Parathyroid adenoma (tissue), 2 donors: ENCODE measurements around the gene CCDC188.

Experiments
- H2AFZ ChIP-seq: fragments of 300-600 bp; sonication (generic); one replicate; pipeline ENCODE4 v1.7.0; 2017; ENCODE audit warnings: antibody characterized with exemption, mild to moderate bottlenecking
- H3K27ac ChIP-seq: fragments of 300-600 bp; sonication (generic); one replicate; pipeline ENCODE4 v1.7.0; 2017
- H3K27me3 ChIP-seq: fragments of 300-600 bp; sonication (generic); one replicate; pipeline ENCODE4 v1.7.0; 2017; ENCODE audit warnings: low read length; ENCODE audit not compliant: control insufficient read depth, insufficient read depth
- H3K36me3 ChIP-seq: fragments of 300-600 bp; sonication (generic); one replicate; pipeline ENCODE4 v1.7.0; 2017; ENCODE audit warnings: low read length; ENCODE audit not compliant: control insufficient read depth, insufficient read depth
- H3K4me1 ChIP-seq: fragments of 300-600 bp; sonication (generic); one replicate; pipeline ENCODE4 v1.7.0; 2017; ENCODE audit warnings: control low read depth
- H3K4me2 ChIP-seq: fragments of 300-600 bp; sonication (generic); one replicate; pipeline ENCODE4 v1.7.0; 2017; ENCODE audit warnings: low read length
- H3K4me3 ChIP-seq: fragments of 300-600 bp; sonication (generic); one replicate; pipeline ENCODE4 v1.7.0; 2017; ENCODE audit warnings: low read depth, low read length
- H3K79me2 ChIP-seq: fragments of 300-600 bp; sonication (generic); one replicate; pipeline ENCODE4 v1.7.0; 2017; ENCODE audit warnings: control low read depth
- H3K9ac ChIP-seq: fragments of 300-600 bp; sonication (generic); one replicate; pipeline ENCODE4 v1.7.0; 2017; ENCODE audit warnings: mild to moderate bottlenecking
- H3K9me3 ChIP-seq: fragments of 300-600 bp; sonication (generic); one replicate; pipeline ENCODE4 v1.7.0; 2017; ENCODE audit warnings: low read length; ENCODE audit not compliant: control insufficient read depth
- TF ChIP-seq, protein P1 (sequence below): fragments of 300-600 bp; sonication (generic); IDR thresholded peaks from one replicate; pipeline ENCODE4 v1.7.0; 2017; ENCODE audit warnings: antibody characterized with exemption, mild to moderate bottlenecking
- donor health status: primary hyperparathyroidism.

CCDC188 gene

DNA sequence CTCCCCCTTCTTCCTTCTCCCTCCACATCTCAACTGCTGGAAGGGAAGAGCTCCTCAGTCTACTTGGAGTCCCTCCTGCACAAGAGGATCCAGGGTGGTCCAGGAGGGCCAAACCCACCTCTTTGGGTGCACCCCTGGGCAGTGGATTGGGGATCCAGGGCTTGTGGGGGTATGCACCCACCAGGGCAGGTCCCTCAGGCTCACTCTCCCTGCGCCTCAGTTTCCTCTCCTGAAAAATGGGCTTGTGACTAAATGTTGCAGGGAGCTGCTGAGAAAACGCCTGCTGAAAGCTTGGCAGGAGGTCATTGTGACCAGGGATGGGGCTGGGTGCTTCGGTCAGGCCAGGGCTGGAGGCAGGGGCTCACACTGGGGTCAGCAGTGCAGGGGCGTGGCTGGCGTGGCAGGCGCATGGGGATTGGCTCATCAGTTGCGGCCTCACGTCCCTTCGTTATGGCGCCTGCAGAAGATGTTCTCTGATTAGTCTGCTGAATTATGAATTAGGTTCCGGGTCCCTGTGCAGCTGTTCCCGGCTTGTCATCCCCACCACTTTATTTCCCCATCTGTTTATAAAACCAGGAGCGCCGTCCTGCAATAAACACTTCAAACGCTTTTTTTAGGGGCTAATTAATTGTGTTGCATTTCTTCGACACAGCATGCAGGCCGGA is 25.7 kb upstream of the CCDC188 start:
- H3K4me2 ChIP-seq, result no peak overlapping the region
- no peaks in the 10 kb centered on the region for H3K79me2 ChIP-seq
- H3K9me3 ChIP-seq, result no peaks in the 10 kb centered on the region
- no peak overlapping the region for H3K4me3 ChIP-seq
- H3K27ac ChIP-seq, result no peak overlapping the region
- H3K36me3 ChIP-seq, result no peaks in the 10 kb centered on the region
- H3K9ac ChIP-seq, result no peak overlapping the region
- no peak overlapping the region for H2AFZ ChIP-seq
- TF ChIP-seq, protein P1, sequence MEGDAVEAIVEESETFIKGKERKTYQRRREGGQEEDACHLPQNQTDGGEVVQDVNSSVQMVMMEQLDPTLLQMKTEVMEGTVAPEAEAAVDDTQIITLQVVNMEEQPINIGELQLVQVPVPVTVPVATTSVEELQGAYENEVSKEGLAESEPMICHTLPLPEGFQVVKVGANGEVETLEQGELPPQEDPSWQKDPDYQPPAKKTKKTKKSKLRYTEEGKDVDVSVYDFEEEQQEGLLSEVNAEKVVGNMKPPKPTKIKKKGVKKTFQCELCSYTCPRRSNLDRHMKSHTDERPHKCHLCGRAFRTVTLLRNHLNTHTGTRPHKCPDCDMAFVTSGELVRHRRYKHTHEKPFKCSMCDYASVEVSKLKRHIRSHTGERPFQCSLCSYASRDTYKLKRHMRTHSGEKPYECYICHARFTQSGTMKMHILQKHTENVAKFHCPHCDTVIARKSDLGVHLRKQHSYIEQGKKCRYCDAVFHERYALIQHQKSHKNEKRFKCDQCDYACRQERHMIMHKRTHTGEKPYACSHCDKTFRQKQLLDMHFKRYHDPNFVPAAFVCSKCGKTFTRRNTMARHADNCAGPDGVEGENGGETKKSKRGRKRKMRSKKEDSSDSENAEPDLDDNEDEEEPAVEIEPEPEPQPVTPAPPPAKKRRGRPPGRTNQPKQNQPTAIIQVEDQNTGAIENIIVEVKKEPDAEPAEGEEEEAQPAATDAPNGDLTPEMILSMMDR, result no peak
- no peaks in the 10 kb centered on the region for H3K27me3 ChIP-seq
- no peaks in the 10 kb centered on the region for H3K4me1 ChIP-seq

DNA sequence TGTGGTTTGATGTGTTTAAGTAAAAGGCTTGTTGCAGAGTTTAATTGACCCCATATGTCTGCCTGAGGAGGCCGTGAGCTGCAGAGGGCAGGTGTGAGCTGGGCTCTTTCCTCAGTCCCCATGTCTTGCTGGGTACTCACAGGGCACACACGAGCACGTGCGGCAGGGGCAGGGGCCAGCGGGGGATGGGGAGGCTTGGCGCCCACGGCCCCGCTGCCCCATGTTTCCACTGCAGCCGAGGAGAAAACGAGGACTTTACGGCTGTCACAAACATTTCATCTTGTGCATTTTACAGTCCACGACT is 24.7 kb upstream of the CCDC188 start:
- H3K4me1 ChIP-seq, result no peaks in the 10 kb centered on the region
- TF ChIP-seq, protein P1, result no peak

DNA sequence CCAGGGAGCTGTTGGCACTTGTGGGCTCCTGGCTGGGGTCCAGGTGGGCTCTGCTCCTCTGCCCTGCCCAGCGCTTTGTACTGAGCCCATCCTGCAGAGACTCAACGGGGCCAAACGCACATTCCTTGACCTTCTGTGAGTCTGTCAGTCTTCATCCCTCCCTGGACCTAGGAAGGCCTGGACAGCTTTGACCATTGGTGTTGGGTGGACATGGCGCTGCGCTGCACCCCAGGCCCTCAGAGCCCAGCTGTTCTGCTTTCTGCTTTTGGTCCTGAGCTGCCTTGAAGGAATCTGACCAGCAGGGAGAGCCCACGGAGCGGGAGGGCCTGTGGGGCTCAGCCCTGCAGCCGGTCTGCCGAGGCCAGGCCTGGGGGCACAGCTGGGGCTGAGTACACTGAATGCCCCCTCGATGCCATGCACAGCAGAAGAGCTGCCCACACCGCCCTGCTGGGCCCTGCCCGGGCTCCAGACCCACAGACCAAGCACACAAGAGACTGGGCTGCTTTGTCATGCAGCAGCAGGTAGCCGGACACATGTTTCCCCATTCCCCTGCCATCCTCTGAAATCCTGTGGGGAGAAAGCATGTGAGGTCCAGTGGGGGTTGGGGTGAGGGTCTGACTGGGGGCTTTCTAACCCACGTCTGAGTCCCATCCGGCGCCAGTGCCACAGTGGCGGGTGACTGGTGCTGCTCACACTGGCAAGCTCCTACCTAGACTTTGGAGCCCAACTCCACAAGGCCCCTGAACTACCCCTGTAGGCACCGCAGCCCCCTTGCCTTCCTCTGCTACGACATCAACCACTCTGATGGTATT is 24.1 kb upstream of the CCDC188 start:
- Histone ChIP-seq H2AFZ (no peak overlapping the region), H3K36me3 (no peaks in the 10 kb centered on the region), H3K9me3 (no peaks in the 10 kb centered on the region), H3K27ac (no peak overlapping the region), H3K79me2 (no peaks in the 10 kb centered on the region), H3K4me3 (no peak overlapping the region), H3K4me1 (no peaks in the 10 kb centered on the region), H3K9ac (no peak overlapping the region), H3K4me2 (no peak overlapping the region), H3K27me3 (no peaks in the 10 kb centered on the region)
- TF ChIP-seq, protein P1, result no peak

More for the DNA sequence above, 24.7 kb upstream of the CCDC188 start:
- Histone ChIP-seq H3K27me3 (no peaks in the 10 kb centered on the region), H3K27ac (no peak overlapping the region), H3K9ac (no peak overlapping the region), H3K9me3 (no peaks in the 10 kb centered on the region), H2AFZ (no peak overlapping the region), H3K4me2 (no peak overlapping the region), H3K4me3 (no peak overlapping the region), H3K36me3 (no peaks in the 10 kb centered on the region), H3K79me2 (no peaks in the 10 kb centered on the region)

DNA sequence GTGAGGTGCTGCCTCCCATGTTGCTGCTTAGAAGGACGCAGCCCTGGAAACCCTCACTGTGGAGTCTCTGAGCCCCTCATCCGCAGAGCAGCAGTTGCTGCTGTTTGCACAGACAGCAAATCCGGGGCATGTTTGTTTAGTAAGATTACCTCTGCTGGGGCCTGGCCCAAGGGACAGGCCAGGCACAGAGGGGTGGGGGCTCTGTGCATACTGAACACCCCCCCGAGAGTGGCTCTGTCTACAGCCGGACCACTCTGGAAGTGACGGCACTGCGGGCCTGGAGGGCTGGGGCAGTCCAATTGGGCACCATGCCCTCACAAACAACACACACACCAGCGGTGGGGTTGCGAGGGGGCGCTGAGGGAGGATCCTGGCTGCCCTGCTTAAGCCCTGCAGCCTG is 22.9 kb upstream of the CCDC188 start:
- no peaks in the 10 kb centered on the region for H3K9me3 ChIP-seq
- no peak overlapping the region for H3K27ac ChIP-seq
- no peaks in the 10 kb centered on the region for H3K36me3 ChIP-seq
- TF ChIP-seq, protein P1, result no peak
- H3K4me1 ChIP-seq, result no peaks in the 10 kb centered on the region
- no peaks in the 10 kb centered on the region for H3K27me3 ChIP-seq
- H3K4me3 ChIP-seq, result no peak overlapping the region
- no peak overlapping the region for H3K4me2 ChIP-seq
- no peak overlapping the region for H2AFZ ChIP-seq
- no peaks in the 10 kb centered on the region for H3K79me2 ChIP-seq
- no peak overlapping the region for H3K9ac ChIP-seq

DNA sequence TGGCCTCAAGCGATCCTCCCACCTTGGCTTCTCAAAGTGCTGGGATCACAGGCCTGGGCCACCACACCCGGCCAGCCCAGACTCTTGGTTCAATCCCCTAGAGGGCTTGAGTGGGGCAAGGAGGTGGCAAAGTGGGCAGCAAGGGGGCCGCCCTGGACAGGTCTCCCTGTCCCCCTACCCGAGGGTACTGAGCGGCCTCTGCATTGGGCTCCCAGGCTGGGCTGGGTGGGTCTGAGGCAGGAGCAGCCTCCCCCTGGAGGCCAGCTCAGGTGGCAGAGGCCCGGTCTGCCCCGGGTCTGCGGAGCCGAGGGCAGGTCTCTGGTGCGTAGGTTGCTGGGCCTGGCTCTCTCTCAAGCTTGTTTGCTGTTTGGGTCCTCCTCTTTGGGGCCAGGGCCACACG is 22.4 kb upstream of the CCDC188 start:
- Histone ChIP-seq H3K9ac (no peak overlapping the region), H3K4me1 (no peaks in the 10 kb centered on the region), H3K27ac (no peak overlapping the region), H3K36me3 (no peaks in the 10 kb centered on the region), H3K4me2 (no peak overlapping the region), H3K4me3 (no peak overlapping the region), H3K79me2 (no peaks in the 10 kb centered on the region), H3K9me3 (no peaks in the 10 kb centered on the region), H2AFZ (no peak overlapping the region), H3K27me3 (no peaks in the 10 kb centered on the region)
- TF ChIP-seq, protein P1, result no peak
